Measurements from ENCODE around the gene LMTK2. TPM values are rescaled to one million over a fixed set of nuclear protein-coding genes. Genes with fewer than 3 reads are reported as not detected.

Gene LMTK2
- total RNA-seq, 1 experiment from 2014 or later, result 17.8 TPM

GRCh38 chr7:98193474-98194180, 87.0 kb downstream of the LMTK2 start (continued):
- TF ChIP-seq ZBTB33 (IDR thresholded peaks at IDR 0.05; ENCODE audit: extremely low read depth, insufficient replicate concordance, low read length) (no peak), SIN3A (IDR thresholded peaks at IDR 0.05; ENCODE audit: low read depth) (no peak), EGR1 (IDR thresholded peaks at IDR 0.05; ENCODE audit: low read depth) (no peak), EZH2 (IDR thresholded peaks at IDR 0.05) (no peak), JUND (IDR thresholded peaks at IDR 0.05) (no peak), ELF1 (IDR thresholded peaks at IDR 0.05; ENCODE audit: borderline replicate concordance, low read depth) (no peak), ATF3 (IDR thresholded peaks at IDR 0.05) (no peak), SRF (IDR thresholded peaks at IDR 0.05; ENCODE audit: low read depth) (no peak), FOSL1 (IDR thresholded peaks at IDR 0.05; ENCODE audit: low read depth) (no peak), POLR2A (IDR thresholded peaks at IDR 0.05; ENCODE audit: borderline replicate concordance, extremely low read depth, insufficient read depth, insufficient read length) (no peak)

GRCh38 chr7:98194186-98194585, 87.5 kb downstream of the LMTK2 start:
- no peak for TF ChIP-seq JUND (IDR thresholded peaks at IDR 0.05)
- TF ChIP-seq SP1 (IDR thresholded peaks at IDR 0.05; ENCODE audit: low read depth), result no peak
- no peak for TF ChIP-seq SRF (IDR thresholded peaks at IDR 0.05; ENCODE audit: low read depth)
- no peak for TF ChIP-seq EZH2 (IDR thresholded peaks at IDR 0.05)
- no peak for TF ChIP-seq CEBPB (IDR thresholded peaks at IDR 0.05; ENCODE audit: low read depth)
- no peak for TF ChIP-seq EZH2phosphoT487 (IDR thresholded peaks at IDR 0.05; ENCODE audit: borderline replicate concordance)
- no peak for TF ChIP-seq ZFX (IDR thresholded peaks at IDR 0.05)
- no peak for TF ChIP-seq ELF1 (IDR thresholded peaks at IDR 0.05; ENCODE audit: borderline replicate concordance, low read depth)
- TF ChIP-seq YY1 (IDR thresholded peaks at IDR 0.05; ENCODE audit: extremely low read depth, insufficient replicate concordance, low read depth, low read length), result no peak
- no peak for TF ChIP-seq SIN3A (IDR thresholded peaks at IDR 0.05; ENCODE audit: low read depth)
- no peak for TF ChIP-seq CBX3 (IDR thresholded peaks at IDR 0.05; ENCODE audit: low read depth)
- no peak for TF ChIP-seq TCF7L2 (IDR thresholded peaks at IDR 0.05; ENCODE audit: borderline replicate concordance, extremely low read depth, insufficient read depth, insufficient read length)
- TF ChIP-seq EGR1 (IDR thresholded peaks at IDR 0.05; ENCODE audit: low read depth), result no peak
- no peak for TF ChIP-seq ZNF274 (IDR thresholded peaks at IDR 0.05; ENCODE audit: low read depth, low read length)
- TF ChIP-seq CTCF (IDR thresholded peaks at IDR 0.05 in 2 of 3, conservative IDR thresholded peaks at IDR 0.05 in 1 of 3; ENCODE audit: borderline replicate concordance in 1 of 3, insufficient read depth in 1 of 3, low read depth in 2 of 3, low read length in 2 of 3), result no peak
- TF ChIP-seq FOSL1 (IDR thresholded peaks at IDR 0.05; ENCODE audit: low read depth), result no peak
- TF ChIP-seq RAD21 (IDR thresholded peaks at IDR 0.05; ENCODE audit: low read depth), result no peak
- no peak for TF ChIP-seq ATF3 (IDR thresholded peaks at IDR 0.05)
- no peak for TF ChIP-seq POLR2AphosphoS5 (IDR thresholded peaks at IDR 0.05; ENCODE audit: low read depth, low read length)
- BruUV-seq (replicated peaks), result no TSS peak
- no peaks in the 10 kb centered on the region for H4K20me1 ChIP-seq (ENCODE audit: insufficient read depth)
- ChIA-PET POLR2A (no interaction called here), RAD21 (ENCODE audit: low non-redundant PET in 1 of 2, low total read pairs in 2 of 2, uncharacterized antibody in 2 of 2, unreplicated experiment in 2 of 2) (no interaction called here), CTCF (no interaction called here)
- DNase-seq (ENCODE audit: low read depth, low spot score) (no peak), ATAC-seq (no peak)
- H3K36me3 ChIP-seq (ENCODE audit: control insufficient read depth in 1 of 2, insufficient read depth in 2 of 2, low read length in 2 of 2), result peaks cover 0 to 4% of the 10 kb centered on the region in 2 experiments; a peak in 1 of 4 replicates
- H3K9me3 ChIP-seq (ENCODE audit: control insufficient read depth in 1 of 2, insufficient read depth in 1 of 2, low read depth in 1 of 2, low read length in 2 of 2), result no peaks in the 10 kb centered on the region
- H2AFZ ChIP-seq (ENCODE audit: low read depth, low read length, poor library complexity, severe bottlenecking), result no peak overlapping the region
- H3K4me2 ChIP-seq (ENCODE audit: low read length), result no peak overlapping the region
- intact Hi-C loops (cut with micrococcal nuclease), result no loop called here
- no peak overlapping the region for H3K9ac ChIP-seq (ENCODE audit: low read length)
- no peaks in the 10 kb centered on the region for H3K4me1 ChIP-seq (ENCODE audit: control insufficient read depth in 1 of 2, insufficient read depth in 2 of 2, low read length in 2 of 2)
- no peak overlapping the region for H3K4me3 ChIP-seq (replicated peaks in 1 of 2; ENCODE audit: low read depth in 1 of 2, low read length in 2 of 2)
- H3K27ac ChIP-seq (ENCODE audit: low read depth, low read length), result no peak overlapping the region
- H3K9me2 ChIP-seq (ENCODE audit: insufficient read depth), result no peaks in the 10 kb centered on the region
- peaks cover 2% of the 10 kb centered on the region; the same call in 1 of the 2 replicates for H3K79me2 ChIP-seq (ENCODE audit: insufficient read depth, low read length)
- H3K27me3 ChIP-seq (ENCODE audit: insufficient read depth, low read length), result no peaks in the 10 kb centered on the region

Measured in HCT116 (cell line).